OCI-LY3 (cell line): ENCODE data around the gene SLC44A1.

Source experiments
- EZH2phosphoT487 ChIP-seq: fragments of 200-600 bp; shearing (Covaris generic); IDR thresholded peaks from 2 replicates; pipeline ENCODE4 v1.6.1; 2018; ENCODE audit warnings: antibody characterized with exemption, mixed run types, low read depth
- TF ChIP-seq, protein P1 (sequence below): fragments of 200-600, 300-600 bp; sonication (generic); IDR thresholded peaks from 2 replicates; pipeline ENCODE4 v1.5.1; 2014; ENCODE audit warnings: antibody characterized with exemption, low read length, low read depth

DNA sequence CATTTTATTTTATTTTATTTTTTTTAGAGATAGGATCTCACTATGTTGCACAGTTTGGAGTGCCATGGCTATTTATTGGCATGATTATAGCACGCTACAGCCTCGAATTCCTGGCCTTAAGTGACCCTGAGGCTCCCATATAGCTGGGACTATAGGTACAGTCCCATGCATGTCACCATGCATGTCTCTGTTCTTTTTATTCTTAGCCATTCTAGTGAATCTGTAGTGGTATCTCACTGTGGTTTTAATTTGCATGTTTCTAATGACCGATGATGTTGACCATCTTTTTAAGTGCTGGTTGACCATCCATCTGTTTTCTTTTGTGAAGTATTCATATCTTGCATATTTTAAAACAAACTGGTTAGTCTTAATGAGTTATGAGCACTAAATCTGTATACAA lies 76.1 kb downstream of the SLC44A1 start:
- TF ChIP-seq, protein P1, sequence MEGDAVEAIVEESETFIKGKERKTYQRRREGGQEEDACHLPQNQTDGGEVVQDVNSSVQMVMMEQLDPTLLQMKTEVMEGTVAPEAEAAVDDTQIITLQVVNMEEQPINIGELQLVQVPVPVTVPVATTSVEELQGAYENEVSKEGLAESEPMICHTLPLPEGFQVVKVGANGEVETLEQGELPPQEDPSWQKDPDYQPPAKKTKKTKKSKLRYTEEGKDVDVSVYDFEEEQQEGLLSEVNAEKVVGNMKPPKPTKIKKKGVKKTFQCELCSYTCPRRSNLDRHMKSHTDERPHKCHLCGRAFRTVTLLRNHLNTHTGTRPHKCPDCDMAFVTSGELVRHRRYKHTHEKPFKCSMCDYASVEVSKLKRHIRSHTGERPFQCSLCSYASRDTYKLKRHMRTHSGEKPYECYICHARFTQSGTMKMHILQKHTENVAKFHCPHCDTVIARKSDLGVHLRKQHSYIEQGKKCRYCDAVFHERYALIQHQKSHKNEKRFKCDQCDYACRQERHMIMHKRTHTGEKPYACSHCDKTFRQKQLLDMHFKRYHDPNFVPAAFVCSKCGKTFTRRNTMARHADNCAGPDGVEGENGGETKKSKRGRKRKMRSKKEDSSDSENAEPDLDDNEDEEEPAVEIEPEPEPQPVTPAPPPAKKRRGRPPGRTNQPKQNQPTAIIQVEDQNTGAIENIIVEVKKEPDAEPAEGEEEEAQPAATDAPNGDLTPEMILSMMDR, result no peak
- no peak for TF ChIP-seq EZH2phosphoT487
